HG02885 (cell line): ENCODE results near the gene ATG14.
"Not testable (repeated sequence)": the region's sequence is repeated elsewhere in the genome, so short reads cannot be mapped to it uniquely, and the experiment has no call there.

ENCODE experiments used
- ATAC-seq: cut with Tn5 transposase; IDR thresholded peaks from one replicate; pipeline ENCODE4 v1.9.1; 2021; ENCODE audit warnings: mild to moderate bottlenecking; ENCODE audit not compliant: unreplicated experiment, poor library complexity

Gene ATG14

DNA sequence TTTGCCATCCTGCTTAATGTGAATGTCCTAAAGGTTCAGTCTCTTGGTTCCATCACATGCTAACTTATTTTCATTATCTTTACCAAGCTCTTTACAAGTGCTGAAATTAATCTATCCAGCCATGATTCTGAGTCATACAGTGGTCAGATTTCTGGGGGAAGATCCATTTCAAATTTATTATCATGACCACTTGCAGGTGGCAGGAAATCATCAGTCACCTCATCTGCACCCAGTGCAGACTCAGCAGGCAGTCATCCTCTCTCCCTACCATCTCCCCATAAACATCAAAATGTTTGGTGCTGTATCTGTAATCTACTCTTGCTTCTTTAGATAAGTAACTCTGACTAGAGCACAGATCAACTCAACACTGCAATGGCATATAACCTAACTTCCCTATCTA, 23.5 kb downstream of the ATG14 start:
- no peak for ATAC-seq

GRCh38 chr14:55387121-55387520, 24.5 kb downstream of the ATG14 start:
- ATAC-seq = no peak

GRCh38 chr14:55386037-55386808, 25.4 kb downstream of the ATG14 start:
- no peak for ATAC-seq

- no peak for ATAC-seq
These were observed 27.1 kb downstream of the ATG14 start for GRCh38 chr14:55384536-55384935.

GRCh38 chr14:55383541-55384140, 28.0 kb downstream of the ATG14 start:
- no peak for ATAC-seq

- not testable (repeated sequence) for ATAC-seq
These were observed 28.6 kb downstream of the ATG14 start for GRCh38 chr14:55383056-55383466.

- no peak for ATAC-seq
These were observed 29.1 kb downstream of the ATG14 start for GRCh38 chr14:55382483-55382882.

DNA sequence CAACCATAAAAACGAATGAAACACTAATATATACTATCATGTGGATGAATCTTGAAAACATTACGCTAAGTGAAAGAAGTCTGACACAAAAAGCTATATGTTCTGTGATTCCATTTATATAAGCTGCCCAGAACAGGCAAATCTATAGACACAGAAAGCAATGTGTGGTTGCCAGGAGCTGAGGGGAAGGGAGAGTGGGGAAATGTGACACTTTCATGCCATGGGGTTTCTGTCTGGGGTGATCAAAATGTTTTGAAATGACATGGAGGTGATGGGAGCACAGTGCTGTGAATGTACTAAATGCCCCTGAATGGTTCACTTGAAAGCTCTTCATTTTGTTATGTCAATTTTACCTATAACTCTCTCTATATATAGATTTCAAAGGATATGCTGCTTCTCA, 30.1 kb downstream of the ATG14 start:
- ATAC-seq = no peak

DNA sequence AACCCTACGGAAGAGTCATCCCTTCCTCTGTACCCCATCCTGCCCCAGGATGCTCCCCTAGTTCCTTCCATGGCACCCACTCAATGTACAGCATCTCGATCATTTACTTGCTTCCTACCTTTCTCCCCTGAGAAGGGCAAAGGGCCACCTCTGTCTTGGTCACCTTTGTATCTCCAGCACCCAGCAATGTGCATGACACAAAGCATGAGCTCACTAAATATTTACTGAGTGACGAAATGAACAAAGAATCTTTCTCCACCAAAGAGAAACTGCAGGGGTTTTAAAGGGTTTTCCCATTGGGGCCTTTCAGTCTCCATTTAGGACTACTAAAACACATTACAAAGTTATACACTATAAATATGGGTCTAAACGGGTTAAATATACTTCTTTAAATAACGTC, 30.6 kb downstream of the ATG14 start:
- ATAC-seq = no peak

DNA sequence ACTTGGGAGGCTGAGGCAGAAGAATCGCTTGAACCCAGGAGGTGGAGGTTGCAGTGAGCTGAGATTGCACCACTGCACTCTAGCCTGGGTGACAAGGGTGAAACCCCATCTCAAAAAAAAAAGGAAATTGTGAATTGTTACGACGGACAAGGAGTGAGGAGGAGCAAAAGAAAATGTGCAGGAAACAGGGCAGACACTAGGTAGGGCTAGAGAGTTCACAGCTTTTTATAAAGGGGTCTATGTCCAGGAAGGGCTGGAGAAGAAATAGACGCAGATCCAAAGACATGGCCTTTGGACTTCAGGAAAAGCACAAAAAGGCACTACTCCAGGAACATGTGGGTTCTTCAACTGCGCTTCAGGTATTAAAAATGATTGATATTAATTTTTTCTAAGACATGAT, 34.4 kb downstream of the ATG14 start:
- ATAC-seq = no peak

DNA sequence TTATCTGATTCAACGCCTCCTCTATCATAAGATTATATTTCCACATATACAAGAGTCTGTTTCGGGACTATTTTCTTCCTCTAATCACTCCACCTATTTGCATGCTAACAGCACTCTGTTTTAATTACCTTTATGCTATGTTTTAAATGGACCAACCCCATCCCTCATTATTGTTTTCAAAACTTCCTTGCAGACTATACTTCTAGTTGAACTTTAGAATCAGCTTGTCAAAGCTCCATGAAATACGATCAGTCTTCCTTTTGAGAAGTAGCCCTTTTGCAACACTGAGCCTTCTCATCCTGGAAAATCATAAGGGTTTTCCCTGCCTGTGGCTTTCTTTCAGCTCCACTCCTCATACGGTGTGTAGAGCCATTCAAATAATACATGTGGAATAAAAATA, 36.9 kb downstream of the ATG14 start:
- ATAC-seq = no peak

GRCh38 chr14:55373784-55374705, 37.6 kb downstream of the ATG14 start:
- ATAC-seq = peak; percentile 66

GRCh38 chr14:55372825-55373224, 38.8 kb downstream of the ATG14 start:
- no peak for ATAC-seq

- ATAC-seq = no peak
These were observed 39.2 kb downstream of the ATG14 start for GRCh38 chr14:55372423-55372822.

- ATAC-seq = no peak
These were observed 40.7 kb downstream of the ATG14 start for GRCh38 chr14:55370883-55371455.

DNA sequence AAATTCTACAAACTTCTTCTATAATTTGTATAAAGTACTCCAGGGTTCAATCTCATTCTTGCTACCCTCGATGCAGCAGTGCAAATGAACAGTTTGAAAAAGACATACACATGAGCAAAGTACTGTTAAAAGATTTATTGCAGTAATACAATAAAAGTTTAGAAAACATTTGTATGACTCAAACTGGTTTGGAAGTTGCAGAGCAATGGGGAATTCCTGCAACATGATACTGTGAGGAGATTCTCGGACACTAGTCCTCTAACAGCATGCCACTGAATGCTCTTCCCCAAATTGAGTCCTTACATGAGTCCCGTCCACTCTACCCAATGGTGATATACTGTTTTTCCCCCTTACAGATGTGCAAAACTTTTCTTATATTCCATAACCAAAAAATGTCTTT, 45.4 kb downstream of the ATG14 start:
- ATAC-seq = no peak

DNA sequence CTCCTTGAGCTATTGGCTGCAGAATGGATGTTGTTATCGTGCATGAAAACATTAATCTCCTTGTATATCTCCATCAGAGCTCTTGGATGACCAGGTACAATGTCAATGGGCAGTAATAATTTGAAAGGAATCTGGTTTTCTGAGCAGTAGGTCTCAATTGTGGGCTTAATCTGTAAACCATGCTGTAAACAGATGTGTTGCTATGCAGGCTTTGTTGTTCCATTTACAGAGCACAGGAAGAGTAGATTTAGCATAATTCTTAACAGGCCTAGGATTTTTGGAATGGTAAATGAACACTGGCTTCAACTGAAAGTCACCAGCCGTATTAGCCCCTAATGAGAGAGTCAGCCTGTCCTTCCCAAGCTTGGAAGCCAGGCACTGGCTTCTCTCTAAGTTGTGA, 50.4 kb downstream of the ATG14 start:
- ATAC-seq = no peak

GRCh38 chr14:55359307-55359706, 52.3 kb downstream of the ATG14 start:
- ATAC-seq = no peak

DNA sequence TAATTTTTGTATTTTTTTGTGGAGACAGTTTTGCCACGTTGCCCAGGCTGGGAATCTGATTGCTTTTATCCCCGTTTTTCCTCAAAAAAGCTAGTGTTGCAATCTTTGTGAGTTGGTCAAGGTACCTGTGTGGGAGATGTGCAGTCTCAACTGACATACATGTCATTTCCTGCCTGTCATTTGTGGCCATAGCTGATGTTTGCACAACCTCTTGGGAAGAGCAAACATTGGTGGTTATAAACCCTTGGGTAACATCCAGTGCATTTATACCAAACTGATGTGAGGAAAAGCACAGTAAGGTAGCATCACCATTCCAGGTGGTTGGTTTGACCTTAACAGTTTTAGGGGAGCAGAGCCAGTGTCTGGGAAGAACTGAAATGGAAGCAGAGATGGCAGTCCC, 54.7 kb downstream of the ATG14 start:
- ATAC-seq = no peak

- ATAC-seq = no peak
These were observed 55.7 kb downstream of the ATG14 start for GRCh38 chr14:55355922-55356321.

- peak; percentile 81 for ATAC-seq
These were observed 57.1 kb downstream of the ATG14 start for GRCh38 chr14:55354500-55354899.
